ENCODE results near the gene CKAP2L.

Gene CKAP2L

DNA sequence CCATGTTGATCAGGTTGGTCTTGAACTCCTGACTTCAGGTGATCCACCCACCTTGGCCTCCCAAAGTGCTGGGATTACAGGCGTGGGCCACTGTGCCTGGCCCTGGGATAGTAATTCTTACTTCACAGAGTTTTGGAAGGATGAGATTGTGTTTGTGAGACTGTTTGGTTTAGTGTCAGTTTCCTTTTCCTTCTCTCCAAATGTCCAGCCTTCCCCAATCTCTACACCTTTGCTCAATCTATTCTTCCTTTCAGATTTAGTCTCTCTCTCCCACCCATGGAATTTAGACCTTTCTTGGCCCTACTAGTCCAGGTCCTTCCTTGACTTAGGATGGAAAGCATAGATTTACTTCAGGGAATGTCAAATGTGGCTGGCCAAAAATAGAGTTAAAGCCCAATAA is 32.1 kb upstream of the CKAP2L start:
- H3K4me1 Mint-ChIP-seq (ENCODE audit: low read depth) = peaks cover 36% of the 10 kb centered on the region
- H3K36me3 Mint-ChIP-seq (ENCODE audit: low read depth) = peaks cover 4% of the 10 kb centered on the region
- H3K27ac Mint-ChIP-seq = no peak overlapping the region
- H3K27me3 Mint-ChIP-seq (ENCODE audit: low read depth) = no peaks in the 10 kb centered on the region
- H3K4me3 Mint-ChIP-seq = no peak overlapping the region
- no peaks in the 10 kb centered on the region for H3K9me3 Mint-ChIP-seq

DNA sequence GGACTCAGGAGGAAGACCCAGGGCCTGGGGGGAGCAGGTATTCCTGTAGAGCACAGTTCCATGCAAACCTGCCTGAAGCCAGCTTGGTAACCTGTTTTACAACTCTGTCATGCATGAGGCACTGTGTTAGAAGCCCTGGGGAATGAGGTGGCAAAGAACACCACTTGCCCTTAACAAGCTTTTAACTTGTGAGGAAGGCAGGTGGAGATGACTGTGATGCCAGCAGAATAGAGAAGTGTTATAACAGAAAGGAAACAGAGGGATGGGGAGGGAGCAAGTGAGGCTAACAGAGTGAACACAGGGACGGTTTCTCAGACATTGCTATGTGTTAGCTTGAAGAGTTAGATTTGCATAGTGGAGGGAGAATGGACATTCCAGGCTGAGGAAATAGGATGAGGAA is 31.4 kb upstream of the CKAP2L start:
- no peak overlapping the region for H3K4me3 Mint-ChIP-seq
- H3K36me3 Mint-ChIP-seq (ENCODE audit: low read depth) = peaks cover 4% of the 10 kb centered on the region
- H3K4me1 Mint-ChIP-seq (ENCODE audit: low read depth) = peaks cover 36% of the 10 kb centered on the region
- no peaks in the 10 kb centered on the region for H3K9me3 Mint-ChIP-seq
- H3K27ac Mint-ChIP-seq = no peak overlapping the region
- H3K27me3 Mint-ChIP-seq (ENCODE audit: low read depth) = no peaks in the 10 kb centered on the region

DNA sequence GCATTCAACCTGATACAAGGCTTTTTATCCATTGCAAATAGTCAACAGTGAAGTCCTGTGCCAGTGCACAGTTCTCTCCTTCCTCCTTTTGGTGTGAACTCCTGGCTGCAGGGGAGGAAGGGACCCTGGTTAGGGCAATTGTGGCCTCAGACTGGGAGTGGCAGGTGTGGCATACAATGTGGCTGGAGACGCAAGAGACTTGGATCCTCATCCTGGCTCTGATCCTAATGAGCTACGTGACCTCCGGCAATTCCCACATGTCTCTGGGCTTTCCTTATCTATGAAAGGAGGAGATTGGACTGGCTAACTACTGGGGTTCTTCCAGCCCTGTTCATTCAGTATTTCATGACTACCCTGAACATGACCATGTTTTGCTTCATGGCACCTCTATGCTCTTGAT is 30.4 kb upstream of the CKAP2L start:
- no peaks in the 10 kb centered on the region for H3K27me3 Mint-ChIP-seq (ENCODE audit: low read depth)
- H3K4me3 Mint-ChIP-seq = no peak overlapping the region
- H3K9me3 Mint-ChIP-seq = no peaks in the 10 kb centered on the region
- peaks cover 30% of the 10 kb centered on the region for H3K4me1 Mint-ChIP-seq (ENCODE audit: low read depth)
- H3K36me3 Mint-ChIP-seq (ENCODE audit: low read depth) = peaks cover 4% of the 10 kb centered on the region
- no peak overlapping the region for H3K27ac Mint-ChIP-seq

DNA sequence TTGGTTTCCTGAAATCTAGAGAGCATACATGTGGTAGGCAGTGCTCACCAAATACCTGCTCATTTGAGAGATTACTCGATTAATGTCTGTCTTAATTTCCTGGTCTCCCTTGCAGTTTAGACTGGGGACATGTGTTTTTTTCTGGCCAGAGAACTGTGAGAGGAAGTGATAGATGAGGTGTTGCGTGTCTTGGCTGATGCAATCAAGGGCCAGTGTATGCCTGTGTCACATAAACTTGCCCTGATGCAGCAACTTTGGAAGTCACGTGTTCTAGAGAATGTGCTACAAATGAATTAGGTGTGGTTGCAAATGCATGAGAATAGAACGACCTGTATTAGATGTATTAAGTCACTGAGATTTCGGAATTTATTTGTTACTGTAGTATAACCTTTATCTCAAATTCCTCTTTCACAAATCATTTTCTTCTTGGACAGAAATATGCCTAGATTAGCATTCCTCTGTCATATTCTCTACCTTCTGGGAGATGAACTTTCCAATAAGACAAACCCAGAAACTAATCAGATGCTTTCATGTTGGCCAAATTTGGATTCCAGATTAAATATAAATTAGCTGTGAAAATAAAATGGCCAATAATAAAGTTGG is 29.8 kb upstream of the CKAP2L start:
- Mint-ChIP-seq H3K27ac (peak overlapping the region; percentile 54), H3K36me3 (ENCODE audit: low read depth) (peaks cover 4% of the 10 kb centered on the region), H3K4me1 (ENCODE audit: low read depth) (peaks cover 25% of the 10 kb centered on the region), H3K27me3 (ENCODE audit: low read depth) (no peaks in the 10 kb centered on the region), H3K4me3 (peak overlapping the region; percentile 9), H3K9me3 (no peaks in the 10 kb centered on the region)

DNA sequence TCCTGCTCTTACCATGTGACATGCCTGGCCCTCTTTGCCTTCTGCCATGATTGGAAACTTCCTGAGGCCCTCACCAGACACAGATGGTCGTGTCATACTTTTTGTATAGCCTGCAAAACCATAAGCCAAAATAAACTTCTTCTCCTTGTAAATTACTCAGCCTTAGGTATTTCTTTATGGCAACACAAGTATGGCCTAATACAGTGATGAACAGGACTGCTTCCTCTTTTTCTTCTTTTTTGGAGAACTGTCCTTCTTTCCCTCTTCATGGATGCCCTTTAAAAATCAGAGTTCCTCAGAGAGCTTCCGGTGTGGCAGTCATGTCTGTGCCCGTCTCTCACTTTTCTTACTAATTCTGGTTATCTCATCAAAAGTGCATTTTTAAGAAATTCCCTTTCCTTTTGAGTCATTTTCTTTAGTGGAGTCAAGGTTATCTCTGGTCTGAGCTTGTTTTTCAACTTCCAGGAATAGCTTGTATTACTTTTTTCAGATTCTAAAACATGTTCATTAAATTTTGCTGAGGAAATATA is 29.1 kb upstream of the CKAP2L start:
- no peaks in the 10 kb centered on the region for H3K9me3 Mint-ChIP-seq
- H3K27me3 Mint-ChIP-seq (ENCODE audit: low read depth) = peaks cover 6% of the 10 kb centered on the region
- H3K4me3 Mint-ChIP-seq = peak overlapping the region; percentile 4
- peaks cover 4% of the 10 kb centered on the region for H3K36me3 Mint-ChIP-seq (ENCODE audit: low read depth)
- peaks cover 21% of the 10 kb centered on the region for H3K4me1 Mint-ChIP-seq (ENCODE audit: low read depth)
- peak overlapping the region; percentile 13 for H3K27ac Mint-ChIP-seq

DNA sequence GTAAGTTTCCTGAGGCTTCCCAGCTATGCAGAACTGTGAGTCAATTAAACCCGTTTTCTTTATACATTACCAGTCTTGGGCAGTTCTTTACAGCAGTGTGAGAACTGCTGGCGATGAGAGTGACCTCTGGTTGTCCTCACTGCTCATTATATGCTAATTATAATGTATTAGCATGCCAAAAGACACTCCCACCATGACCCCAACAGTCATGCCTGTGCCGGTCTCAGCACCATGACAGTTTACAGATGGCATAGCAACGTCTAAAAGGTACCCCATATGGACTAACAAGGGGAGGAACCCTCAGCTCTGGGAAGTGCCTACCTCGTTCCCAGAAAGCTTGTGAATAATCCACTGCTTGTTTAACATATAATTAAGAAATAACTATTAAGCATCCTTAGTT is 28.0 kb upstream of the CKAP2L start:
- no peak overlapping the region for H3K4me3 Mint-ChIP-seq
- H3K27ac Mint-ChIP-seq = no peak overlapping the region
- H3K36me3 Mint-ChIP-seq (ENCODE audit: low read depth) = peaks cover 4% of the 10 kb centered on the region
- peaks cover 7% of the 10 kb centered on the region for H3K27me3 Mint-ChIP-seq (ENCODE audit: low read depth)
- no peaks in the 10 kb centered on the region for H3K9me3 Mint-ChIP-seq
- peaks cover 21% of the 10 kb centered on the region for H3K4me1 Mint-ChIP-seq (ENCODE audit: low read depth)

DNA sequence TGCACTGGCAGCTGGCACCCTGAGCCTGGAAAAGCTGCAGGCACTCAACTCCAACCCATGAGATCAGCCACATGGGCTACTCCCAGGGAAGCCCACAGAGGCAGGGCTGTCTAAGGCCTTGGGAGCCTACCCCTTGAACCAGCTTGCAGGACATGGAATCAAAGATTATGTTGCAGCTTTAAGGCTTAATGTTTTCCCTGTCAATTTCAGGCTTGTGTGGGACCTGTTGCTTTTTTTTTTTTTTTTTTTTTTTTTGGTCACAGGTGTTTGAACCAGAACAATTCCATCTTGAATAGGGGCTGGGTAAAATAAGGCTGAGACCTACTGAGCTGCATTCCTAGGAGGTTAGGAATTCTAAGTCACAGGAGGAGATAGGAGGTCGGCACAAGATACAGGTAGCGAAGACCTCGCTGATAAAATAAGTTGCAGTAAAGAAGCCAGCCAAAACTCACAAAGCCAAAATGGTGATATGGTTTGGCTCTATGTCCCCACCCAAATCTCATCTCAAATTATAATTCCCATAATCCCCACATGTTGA is 27.4 kb upstream of the CKAP2L start:
- Mint-ChIP-seq H3K27me3 (ENCODE audit: low read depth) (peaks cover 9% of the 10 kb centered on the region), H3K36me3 (ENCODE audit: low read depth) (peaks cover 4% of the 10 kb centered on the region), H3K9me3 (no peaks in the 10 kb centered on the region), H3K27ac (no peak overlapping the region), H3K4me1 (ENCODE audit: low read depth) (peaks cover 21% of the 10 kb centered on the region), H3K4me3 (no peak overlapping the region)

DNA sequence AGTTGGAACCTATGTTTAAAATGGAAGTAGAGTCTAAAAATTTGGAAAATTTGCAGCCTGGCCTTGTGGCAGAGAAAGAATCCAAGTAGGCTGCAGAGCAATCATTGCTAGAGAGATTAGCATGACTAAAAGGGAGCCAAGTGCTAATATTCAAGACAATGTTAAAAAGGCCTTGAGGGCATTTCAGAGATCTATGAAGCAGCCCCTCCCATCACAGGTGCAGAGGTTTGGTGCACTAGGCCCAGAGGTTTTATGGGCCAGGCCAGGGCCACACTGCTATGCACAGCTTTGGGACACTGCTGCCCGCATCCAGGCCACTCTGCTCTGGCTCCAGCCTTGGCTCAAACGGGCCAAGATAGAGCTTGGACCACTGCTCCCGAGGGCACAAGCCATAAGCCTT is 26.6 kb upstream of the CKAP2L start:
- Mint-ChIP-seq H3K27me3 (ENCODE audit: low read depth) (peaks cover 13% of the 10 kb centered on the region), H3K4me1 (ENCODE audit: low read depth) (peaks cover 21% of the 10 kb centered on the region), H3K4me3 (no peak overlapping the region), H3K9me3 (no peaks in the 10 kb centered on the region), H3K36me3 (ENCODE audit: low read depth) (peaks cover 4% of the 10 kb centered on the region), H3K27ac (no peak overlapping the region)

DNA sequence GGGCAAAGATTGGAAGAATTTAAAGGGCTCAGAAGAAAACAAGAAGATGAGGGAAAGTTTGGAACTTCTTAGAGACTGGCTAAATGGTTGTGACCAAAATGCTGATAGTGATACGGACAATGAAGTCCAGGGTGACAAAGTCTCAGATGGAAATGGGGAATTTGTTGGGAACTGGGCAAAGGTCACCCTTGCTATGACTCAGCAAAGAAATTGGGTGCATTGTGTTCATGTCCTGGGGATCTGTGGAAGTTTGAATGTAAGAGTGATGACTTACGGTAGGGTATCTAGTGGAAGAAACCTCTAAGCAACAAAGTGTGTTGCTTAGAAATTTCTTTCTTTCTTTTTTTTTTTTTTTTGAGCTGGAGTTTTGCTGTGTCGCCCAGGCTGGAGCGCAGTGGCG is 25.9 kb upstream of the CKAP2L start:
- no peak overlapping the region for H3K4me3 Mint-ChIP-seq
- H3K27me3 Mint-ChIP-seq (ENCODE audit: low read depth) = peaks cover 13% of the 10 kb centered on the region
- no peak overlapping the region for H3K27ac Mint-ChIP-seq
- H3K4me1 Mint-ChIP-seq (ENCODE audit: low read depth) = peaks cover 19% of the 10 kb centered on the region
- H3K36me3 Mint-ChIP-seq (ENCODE audit: low read depth) = peaks cover 4% of the 10 kb centered on the region
- no peaks in the 10 kb centered on the region for H3K9me3 Mint-ChIP-seq

DNA sequence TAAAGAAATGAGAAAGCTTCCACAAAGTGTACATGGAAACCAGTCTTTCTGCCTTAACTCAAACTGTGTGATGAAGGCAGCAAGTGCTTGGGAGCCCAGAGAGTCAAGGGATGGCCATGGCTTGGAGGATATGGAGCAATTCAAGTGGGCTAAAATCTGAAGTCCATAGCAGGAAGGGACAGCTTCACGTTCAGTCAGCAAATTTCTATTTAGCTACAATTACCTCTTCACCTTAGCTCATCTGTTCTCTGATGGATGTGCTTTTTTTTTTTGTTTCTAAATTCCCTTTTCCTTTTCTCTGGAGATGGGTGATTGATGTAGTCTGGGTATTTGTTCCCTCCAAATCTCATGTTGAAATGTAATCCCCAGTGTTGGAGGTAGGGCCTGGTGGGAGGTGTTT is 24.8 kb upstream of the CKAP2L start:
- Mint-ChIP-seq H3K4me3 (no peak overlapping the region), H3K36me3 (ENCODE audit: low read depth) (peaks cover 4% of the 10 kb centered on the region), H3K27me3 (ENCODE audit: low read depth) (peaks cover 22% of the 10 kb centered on the region), H3K27ac (no peak overlapping the region), H3K9me3 (no peaks in the 10 kb centered on the region), H3K4me1 (ENCODE audit: low read depth) (peaks cover 18% of the 10 kb centered on the region)

DNA sequence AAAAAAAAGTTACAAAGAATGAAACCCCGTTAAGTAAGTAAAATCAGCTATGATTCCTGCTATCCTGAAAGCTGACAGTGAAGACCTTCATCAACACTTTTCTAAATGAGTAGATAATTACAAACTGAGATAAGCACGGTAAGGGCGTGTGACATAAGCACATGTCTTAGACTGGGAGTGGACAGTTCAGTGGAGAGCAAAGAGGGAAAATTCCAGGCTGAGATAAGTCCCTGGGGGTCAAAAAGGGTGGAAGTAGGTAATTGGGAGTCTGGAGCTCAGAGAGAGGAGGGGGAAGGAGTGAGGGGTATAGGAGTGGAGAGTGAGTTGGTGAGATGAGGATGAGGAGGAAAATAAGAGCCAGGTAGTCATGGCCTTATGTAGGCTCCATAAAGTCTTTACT is 24.2 kb upstream of the CKAP2L start:
- Mint-ChIP-seq H3K36me3 (ENCODE audit: low read depth) (peaks cover 3% of the 10 kb centered on the region), H3K27me3 (ENCODE audit: low read depth) (peaks cover 23% of the 10 kb centered on the region), H3K4me1 (ENCODE audit: low read depth) (peaks cover 16% of the 10 kb centered on the region), H3K9me3 (no peaks in the 10 kb centered on the region), H3K4me3 (no peak overlapping the region), H3K27ac (no peak overlapping the region)

DNA sequence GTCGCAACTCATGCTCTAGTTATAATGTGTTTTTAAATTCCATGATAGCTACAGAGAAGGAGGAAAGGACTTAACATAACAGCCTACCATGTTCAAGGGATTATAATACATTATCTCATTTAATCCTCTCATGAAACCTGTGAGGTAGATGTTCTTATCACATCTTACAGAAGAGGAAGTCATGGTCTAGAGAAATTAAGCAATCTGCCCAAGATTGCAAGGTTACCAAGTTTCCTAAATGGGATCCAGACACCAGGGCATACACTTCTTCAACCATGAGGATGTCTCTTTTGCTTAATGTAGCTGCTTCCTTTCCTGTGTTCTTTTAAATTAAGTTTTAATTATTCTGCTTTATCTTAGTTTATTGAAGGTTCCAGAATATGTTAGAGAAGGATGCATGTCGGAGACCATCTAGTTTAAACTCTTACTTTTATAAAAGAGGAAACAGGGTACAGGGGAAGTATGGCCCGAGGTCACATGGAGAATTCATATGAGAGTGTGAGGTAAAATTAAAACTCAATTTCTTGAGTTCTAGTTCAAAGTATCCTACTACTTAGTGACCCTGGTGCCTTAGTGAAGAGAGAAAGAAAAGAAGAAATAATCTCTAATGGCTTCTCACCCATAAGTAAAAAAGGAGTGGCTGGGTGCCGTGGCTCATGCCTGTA is 23.5 kb upstream of the CKAP2L start:
- H3K4me1 Mint-ChIP-seq (ENCODE audit: low read depth) = peaks cover 12% of the 10 kb centered on the region
- H3K36me3 Mint-ChIP-seq (ENCODE audit: low read depth) = no peaks in the 10 kb centered on the region
- no peak overlapping the region for H3K4me3 Mint-ChIP-seq
- no peak overlapping the region for H3K27ac Mint-ChIP-seq
- H3K27me3 Mint-ChIP-seq (ENCODE audit: low read depth) = peaks cover 27% of the 10 kb centered on the region
- no peaks in the 10 kb centered on the region for H3K9me3 Mint-ChIP-seq

DNA sequence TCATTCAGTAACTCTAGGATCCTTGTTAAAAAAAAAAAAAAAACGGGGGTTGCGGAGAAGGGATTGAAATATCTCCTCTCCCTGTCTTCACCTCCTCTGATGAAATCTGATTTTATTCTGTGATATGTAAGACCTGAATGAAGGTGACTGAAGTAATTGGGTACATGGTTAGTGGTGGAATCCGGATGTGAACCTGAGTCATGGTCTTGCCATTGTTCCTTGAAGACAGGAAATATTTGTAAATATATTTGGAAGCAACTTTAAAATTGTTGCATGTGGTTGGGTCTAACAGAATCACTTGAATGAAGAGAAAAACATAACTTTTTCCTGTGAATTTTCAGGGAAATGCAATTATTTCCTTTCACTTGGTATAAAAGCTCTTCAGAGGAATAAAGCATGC is 22.9 kb upstream of the CKAP2L start:
- Mint-ChIP-seq H3K4me3 (no peak overlapping the region), H3K36me3 (ENCODE audit: low read depth) (no peaks in the 10 kb centered on the region), H3K27me3 (ENCODE audit: low read depth) (peaks cover 31% of the 10 kb centered on the region), H3K9me3 (no peaks in the 10 kb centered on the region), H3K27ac (no peak overlapping the region), H3K4me1 (ENCODE audit: low read depth) (peaks cover 12% of the 10 kb centered on the region)

DNA sequence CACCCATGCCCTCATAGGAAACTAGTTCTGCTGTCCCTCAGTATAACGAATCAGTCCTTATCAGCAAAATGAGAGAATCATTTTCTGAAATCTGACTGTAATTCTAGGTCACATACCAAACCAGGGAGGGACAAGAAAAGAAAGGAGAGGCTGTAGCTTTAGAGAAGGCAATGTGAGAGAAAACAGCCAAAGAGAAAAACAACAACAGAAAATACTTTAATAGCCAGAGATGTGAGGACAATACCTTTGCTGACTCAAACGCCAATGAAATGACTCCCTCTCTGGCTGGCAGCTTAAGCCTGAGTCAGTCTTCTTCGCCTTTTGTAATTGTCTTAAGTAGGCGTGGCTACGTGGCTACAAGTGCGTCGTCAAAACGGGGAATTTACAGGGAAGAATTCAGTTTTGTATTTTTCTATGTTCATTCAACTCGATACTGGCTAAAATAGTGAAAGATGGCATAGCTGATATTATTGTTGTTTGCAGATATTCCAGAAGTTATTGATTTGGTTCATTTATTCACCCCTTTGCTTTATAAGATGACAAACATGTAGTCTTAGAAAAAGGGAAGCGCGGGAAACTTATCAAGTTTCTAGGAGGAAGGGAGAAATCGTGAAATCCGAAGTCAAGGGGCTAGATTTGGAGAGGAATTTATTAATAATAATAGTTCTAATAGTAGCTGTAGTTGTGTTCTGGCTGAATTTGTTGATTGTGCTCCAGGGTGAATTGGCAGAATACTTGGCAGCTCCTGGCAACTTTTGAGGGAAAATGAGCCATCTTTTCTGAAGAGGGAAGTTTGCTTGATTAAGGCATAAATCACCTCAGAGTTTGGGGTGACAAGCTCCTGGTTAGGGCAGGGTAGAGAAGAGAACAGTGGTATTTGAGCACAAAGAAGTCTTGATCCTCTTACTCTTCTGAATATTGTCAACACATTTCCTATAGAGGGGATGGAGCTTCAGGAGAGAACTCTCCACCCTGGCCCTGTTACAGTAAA is 20.1 kb upstream of the CKAP2L start, which contains the start of gene IL1A:
Gene IL1A (minus strand): TSS at position 295 of the 991 bp plus-strand sequence. CDS start 723 bp downstream, outside the sequence.
- H3K27ac Mint-ChIP-seq = peak within 1 kb of the TSS; percentile 42
- no peaks in the 10 kb centered on the region for H3K36me3 Mint-ChIP-seq (ENCODE audit: low read depth)
- H3K4me3 Mint-ChIP-seq = peak within 1 kb of the TSS; percentile 9
- peaks cover 31% of the 10 kb centered on the region for H3K27me3 Mint-ChIP-seq (ENCODE audit: low read depth)
- no peaks in the 10 kb centered on the region for H3K9me3 Mint-ChIP-seq
- H3K4me1 Mint-ChIP-seq (ENCODE audit: low read depth) = peaks cover 14% of the 10 kb centered on the region
